GM18951 (cell line): Measurements from ENCODE around the gene GORASP1.

Source experiments
- POLR2A ChIP-seq: IDR thresholded peaks from 4 replicates; pipeline ENCODE4 v1.6.1; 2011; ENCODE audit warnings: mild to moderate bottlenecking; ENCODE audit not compliant: insufficient read length, insufficient read depth; ENCODE audit errors: extremely low read depth
- in situ Hi-C: fragments of 300-500 bp; cut with MboI; formaldehyde crosslinking; loops from one replicate; pipeline ENCODE4 v1.12.0; 2022; ENCODE audit warnings: low sequenced_read_pairs, mixed read lengths, inconsistent platforms; ENCODE audit not compliant: unreplicated experiment

Gene GORASP1

DNA sequence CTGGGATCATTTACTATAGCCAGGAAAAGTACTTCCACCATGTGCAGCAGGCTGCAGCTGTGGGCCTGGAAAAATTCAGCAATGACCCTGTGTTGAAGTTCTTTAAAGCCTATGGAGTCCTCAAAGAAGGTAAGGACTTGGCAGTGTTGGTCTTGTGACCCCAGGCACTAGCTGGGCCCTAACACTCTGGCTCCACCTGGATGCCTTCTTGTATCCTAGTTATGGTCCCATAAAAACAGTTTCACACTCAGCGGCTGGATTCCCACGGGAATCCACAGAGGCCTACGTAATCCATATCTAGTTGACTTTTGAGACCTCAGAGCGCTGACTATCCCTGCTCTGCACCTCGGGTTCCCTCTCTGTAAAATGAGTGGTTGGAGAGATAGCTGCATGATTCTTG is 1.7 kb upstream of the GORASP1 start:
- in situ Hi-C loops = no loop called here
- no peak for TF ChIP-seq POLR2A

DNA sequence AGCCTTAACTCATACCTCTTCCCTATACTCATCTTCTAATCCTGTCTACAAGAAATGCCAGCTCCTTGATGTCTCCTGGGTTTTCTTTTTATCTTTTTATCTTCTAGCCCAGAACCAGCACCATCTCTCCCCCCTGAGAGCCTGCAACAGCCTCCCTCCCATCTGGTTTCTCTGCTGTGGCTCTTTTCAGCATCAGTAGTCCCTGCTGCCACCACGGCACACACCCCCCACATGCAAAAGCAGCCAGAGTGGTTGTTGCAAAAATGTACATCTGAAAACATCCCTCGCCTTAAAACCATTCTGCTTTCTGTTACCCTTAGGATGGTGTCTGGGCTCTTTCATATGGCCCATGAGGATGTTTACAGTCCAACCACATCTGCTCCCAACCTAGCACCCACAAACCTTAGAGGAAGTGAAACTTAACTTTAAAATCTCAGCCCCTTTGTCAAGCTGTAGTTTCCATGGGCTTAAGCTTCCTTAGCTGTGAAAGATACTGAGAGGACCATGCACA is 828 bp upstream of the GORASP1 start:
- in situ Hi-C loops = no loop called here
- TF ChIP-seq POLR2A = no peak

DNA sequence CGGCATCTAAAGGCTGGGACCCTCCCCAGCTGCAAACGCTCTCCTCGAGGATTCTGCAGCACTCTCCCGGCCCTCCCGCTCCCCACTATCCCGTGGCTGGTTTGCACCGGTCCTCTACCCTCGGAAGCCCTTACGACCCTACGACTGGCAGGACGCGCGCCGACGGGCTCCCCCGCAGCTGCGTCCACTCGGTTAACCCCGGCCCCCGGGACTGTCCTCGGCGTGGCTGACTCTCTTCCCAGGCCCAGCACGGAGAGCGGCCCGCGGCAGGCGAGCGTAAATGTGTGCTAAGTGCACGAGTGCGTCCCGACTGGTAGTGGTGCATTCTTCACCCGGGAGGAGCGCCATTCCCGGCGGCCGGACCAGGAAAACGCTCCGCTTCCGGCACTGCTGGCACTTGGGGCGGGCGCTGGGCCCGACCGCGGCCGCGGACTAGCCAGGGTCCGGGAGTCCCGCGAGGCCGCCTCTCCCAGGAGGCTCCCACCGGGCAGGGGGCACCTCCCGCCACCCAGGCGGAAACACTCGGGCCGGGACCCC is 508 bp downstream of the GORASP1 start:
- in situ Hi-C loops = no loop called here
- TF ChIP-seq POLR2A = no peak

DNA sequence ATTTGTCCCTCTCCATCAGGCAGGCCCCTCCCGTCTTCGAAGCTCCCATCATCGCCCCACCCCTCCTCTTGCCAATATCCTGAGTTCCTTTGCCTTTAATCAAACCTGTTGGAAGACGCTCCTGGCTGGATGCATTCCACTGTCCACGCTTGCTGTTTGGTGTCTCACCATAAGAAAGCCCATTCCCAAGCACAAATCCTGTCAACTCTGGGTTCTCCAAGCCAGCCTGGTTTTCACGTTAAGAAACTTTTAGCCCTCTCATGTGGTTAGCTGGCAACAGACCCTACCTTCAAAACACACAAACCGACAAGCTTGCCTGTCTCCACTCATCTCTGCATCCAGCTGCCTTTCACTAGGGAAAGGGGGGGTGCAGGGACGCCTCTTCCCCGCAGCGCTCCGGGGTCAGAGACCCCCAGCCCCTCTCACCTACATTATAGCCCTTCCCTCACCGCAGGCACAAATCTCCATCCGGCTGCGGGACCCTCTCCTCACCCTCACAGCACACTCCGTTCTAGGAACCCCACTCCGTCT is 1.1 kb downstream of the GORASP1 start:
- TF ChIP-seq POLR2A = no peak
- in situ Hi-C loops = no loop called here

DNA sequence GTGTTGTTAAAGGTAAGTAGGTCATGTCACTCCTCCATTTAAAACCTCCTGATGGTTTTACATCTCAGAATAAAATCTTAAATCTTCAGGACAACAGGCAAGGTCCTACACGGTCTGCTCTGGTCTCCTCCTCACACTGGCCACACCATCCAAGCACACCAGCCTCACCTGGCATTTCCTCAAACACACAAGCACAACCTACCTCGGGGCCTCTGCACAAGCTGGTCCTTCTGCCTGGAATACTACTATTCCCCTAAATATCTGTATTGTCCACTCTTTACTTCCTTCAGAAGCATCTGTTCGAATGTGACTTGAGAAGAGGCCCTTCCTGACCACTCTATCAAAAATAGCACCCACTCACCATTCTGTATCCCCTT is 1.8 kb downstream of the GORASP1 start:
- in situ Hi-C loops = no loop called here

DNA sequence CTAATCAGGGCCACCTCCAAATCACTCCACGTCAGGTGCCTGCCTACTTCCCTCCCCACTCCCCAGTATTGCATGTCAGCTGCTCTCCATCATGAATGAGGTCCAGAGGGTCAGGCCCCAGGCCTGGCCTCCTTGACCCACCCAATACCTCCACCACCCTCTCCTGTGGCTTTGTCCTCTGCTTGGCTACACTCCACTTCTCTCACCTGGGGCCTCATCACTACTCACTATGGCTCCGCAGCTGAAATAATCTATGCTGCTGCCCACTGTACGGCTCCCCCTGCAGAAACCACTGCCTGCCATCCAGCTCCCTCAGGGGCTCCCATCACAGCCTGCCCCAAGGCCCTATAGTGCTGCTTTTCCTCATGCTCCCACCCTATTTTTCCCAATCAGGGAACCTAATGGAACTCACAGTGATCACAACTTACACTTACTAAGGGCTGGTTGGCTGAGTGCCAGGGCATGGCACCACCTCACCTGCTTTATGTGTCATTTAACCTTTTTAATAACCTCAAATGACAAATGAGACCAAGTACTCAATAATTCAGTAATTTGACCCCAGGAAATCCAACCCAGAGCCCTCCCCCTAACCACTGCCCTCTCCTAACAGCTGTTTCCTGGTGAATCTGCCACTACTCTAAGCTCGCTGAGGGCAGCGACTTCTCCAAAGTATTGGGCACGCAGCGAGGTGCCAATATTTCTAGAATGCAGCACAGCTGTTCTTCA is 2.3 kb downstream of the GORASP1 start:
- in situ Hi-C loops = no loop called here

More for the DNA sequence above, 1.8 kb downstream of the GORASP1 start:
- no peak for TF ChIP-seq POLR2A

DNA sequence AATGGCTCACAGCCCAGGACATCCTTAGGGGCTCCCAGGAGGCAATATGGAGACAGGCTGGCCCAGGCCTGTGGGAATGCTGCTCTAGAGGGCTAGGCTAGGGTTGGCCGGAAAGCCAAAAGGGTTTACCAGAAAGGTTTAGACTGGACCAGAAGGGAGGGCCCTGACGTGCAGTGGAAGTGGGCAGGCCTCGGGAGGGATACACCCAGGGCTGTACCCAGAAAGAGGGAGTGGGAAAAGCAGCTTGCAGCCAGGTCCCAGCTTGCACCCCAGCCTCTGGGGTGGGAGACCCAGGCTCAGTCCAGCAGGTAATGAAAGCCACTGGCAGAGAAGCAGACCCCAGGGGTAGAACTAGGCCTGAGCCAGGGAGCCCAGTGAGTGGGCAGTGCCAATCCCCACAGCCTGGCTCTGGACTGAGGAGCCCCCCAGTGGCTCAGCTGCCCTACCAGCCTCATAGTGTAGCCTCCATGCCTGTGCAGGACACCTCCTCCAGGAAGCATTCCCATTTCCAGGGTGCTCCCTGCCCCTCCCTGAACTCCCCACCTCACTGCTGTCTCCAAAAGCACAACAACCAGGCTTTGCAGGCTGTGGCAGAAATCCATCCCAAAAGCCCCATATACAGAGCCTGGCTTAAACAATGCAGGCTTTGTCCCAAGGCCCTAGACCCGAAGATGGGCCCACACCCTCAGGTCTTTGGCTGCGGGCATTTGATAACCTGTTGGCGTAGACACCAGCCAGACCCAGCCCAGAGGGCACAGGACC is 3.5 kb downstream of the GORASP1 start:
- in situ Hi-C loops = no loop called here
- TF ChIP-seq POLR2A = no peak

More for the DNA sequence above, 2.3 kb downstream of the GORASP1 start:
- no peak for TF ChIP-seq POLR2A

DNA sequence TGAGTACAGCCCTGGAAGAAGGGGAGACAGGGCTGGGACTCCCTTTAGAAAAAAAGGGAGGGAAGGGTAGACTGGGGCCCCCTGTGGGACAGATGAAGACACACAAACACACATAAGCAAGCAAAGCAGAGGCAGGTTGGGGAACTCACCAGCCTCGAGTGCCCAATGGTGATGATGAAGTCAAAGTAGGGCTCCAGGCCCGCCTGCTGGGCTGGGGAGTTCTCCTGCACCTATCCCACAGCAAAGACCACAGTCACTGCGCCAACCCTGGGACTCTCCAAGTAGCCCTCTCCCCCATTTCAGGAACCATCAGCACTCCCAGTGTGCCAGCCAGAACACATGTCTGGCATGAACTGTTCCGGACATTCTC is 4.1 kb downstream of the GORASP1 start:
- in situ Hi-C loops = no loop called here
- TF ChIP-seq POLR2A = no peak

DNA sequence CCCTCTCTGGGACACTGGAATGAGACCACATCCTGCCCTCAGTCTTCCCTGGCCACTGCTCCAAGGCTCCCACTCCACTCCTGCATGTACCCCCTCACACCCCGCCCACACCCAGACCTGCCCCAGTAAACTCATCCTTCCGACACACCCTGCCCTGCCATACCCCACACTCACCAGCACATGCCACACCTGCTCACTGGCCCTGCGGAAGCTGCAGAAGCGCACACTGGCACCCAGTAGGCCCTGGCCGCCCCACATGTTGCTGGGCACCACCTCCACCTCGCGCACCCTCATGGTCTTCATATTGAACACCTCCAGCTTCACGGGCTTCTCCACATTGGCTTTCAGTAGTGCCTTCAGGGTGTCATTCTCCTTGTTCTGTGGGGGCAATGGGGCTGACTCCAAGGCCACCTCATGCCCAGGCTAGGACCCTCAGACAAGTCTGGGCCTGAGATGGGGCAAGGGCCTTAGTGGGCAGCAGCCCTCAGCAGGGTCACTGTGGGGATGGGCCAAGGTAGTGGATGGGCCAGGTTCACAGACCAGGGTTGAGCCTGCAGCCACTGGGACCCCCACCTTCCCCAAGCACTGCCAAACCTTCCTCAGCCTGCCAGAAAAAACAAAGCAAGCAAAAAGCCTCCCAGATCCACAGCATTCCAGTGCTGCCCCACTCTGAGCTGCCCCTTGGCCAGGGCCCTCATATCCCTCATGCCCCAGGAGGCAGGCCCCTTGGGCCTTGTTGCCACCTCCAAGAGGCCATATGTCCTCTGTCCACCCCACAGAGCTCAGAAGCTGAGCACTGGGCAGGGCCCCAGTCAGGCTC is 4.7 kb downstream of the GORASP1 start:
- no peak for TF ChIP-seq POLR2A
- in situ Hi-C loops = no loop called here

DNA sequence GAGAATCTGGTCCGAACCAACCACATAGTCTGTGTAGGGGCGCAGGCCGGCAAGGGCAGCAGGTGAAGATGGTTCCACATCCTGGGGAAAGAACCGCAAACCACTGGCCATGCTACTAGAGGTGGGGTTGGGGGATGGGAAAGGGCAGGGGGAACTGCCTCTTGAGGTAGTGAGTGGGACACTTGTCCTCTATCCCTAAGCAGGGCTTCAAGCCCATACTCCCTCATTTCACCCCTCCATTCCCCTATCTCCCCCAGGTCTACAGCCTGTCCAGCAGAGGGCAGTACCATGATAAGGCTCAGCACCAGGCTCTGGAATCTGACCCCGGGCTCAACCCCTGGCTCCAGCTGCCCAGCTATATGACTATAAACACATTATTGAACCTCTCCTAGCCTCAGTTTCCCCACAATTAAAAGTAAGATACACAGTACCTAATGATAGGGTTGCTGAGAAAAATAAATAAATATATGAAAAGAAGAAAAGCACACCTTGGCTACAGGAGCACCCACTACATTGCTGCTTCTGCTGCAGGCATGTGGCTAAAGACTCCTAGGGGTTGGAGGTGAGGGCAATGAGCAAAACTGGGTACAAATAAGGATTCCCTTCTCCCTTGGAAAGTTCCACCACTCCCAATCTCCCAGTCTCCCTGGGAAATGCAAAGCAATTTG is 6.3 kb downstream of the GORASP1 start:
- in situ Hi-C loops = no loop called here
- TF ChIP-seq POLR2A = no peak

DNA sequence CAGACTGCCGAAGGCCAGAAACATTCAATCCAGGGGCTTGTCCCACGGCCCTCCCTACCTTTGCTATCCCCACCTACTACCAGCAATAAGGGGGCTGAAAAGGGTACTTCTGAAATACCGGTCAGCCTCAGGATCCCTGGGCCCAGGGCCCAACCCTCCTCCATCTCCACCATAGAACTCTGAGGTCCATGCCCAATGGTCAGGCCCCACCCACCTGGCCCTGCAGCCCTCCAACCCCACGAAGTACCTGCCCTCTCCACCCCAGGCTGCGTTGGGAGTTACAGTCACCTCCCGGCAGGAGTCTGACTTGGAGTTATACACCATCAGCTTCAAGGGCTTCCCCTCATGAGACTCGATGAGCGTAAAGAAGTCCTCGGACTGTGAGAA is 6.9 kb downstream of the GORASP1 start:
- in situ Hi-C loops = no loop called here
- no peak for TF ChIP-seq POLR2A

DNA sequence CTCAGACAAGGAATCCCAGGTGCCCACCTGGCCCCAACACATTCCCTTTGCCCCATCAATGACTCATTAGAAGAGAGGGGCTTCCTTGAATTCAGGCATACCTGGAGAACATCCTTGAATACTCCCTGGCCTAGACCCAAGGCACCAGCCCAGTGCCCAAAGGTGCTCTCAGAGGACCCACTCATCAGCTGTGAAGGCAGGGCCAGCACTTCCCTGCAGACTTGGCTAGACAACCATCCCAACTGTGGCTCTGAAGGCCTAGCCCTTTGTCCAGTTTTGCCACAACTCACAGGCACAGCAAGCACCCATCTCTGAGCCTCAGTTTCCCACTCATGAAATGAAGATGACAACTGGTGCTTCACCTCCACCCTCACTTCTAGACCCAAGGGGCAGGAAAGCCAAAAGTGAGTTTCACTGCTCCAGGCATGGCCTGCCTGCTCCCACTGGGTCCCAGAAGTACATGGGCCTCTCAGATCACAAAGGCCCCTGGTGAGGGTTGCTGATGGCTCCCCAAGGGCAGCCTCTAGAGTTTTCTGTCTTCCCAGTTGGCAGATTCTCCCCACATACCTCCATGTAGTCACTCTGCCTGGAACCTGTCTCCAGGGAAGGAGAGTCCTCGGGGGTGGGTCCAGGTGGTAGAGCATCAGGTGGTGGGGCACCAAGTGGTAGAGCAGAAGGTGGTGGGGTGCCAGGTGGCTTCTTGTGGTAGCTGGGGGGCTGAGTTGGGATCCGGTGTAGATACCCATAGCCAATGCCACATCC is 7.5 kb downstream of the GORASP1 start:
- TF ChIP-seq POLR2A = no peak
- in situ Hi-C loops = no loop called here
